Hematopoietic multipotent progenitor cell treated with erythropoietin and hydrocortisone succinate and interleukin-3 and kit ligand, for 17 days (in vitro differentiated cells): ENCODE data around the gene TRMT44.
"Not testable (repeated sequence)": the region's sequence is repeated elsewhere in the genome, so short reads cannot be mapped to it uniquely, and the experiment has no call there.

Experiments used
- DNase-seq: peaks from one replicate; pipeline ENCODE4 v3.0.0-alpha.2; 2015; ENCODE audit warnings: low spot score

The TRMT44 gene

GRCh38 chr4:8512510-8512909, 71.9 kb downstream of the TRMT44 start:
- DNase-seq = no peak

GRCh38 chr4:8513080-8513479, 72.5 kb downstream of the TRMT44 start:
- DNase-seq = not testable (repeated sequence)

- no peak for DNase-seq
Measured at GRCh38 chr4:8513931-8514330, 73.4 kb downstream of the TRMT44 start.

- no peak for DNase-seq
Measured at GRCh38 chr4:8514391-8514790, 73.8 kb downstream of the TRMT44 start.

GRCh38 chr4:8515316-8516060, 74.9 kb downstream of the TRMT44 start:
- DNase-seq = no peak

GRCh38 chr4:8516061-8516573, 75.5 kb downstream of the TRMT44 start:
- no peak for DNase-seq

GRCh38 chr4:8516996-8517550, 76.5 kb downstream of the TRMT44 start:
- no peak for DNase-seq

GRCh38 chr4:8517946-8518345, 77.4 kb downstream of the TRMT44 start:
- no peak for DNase-seq

- DNase-seq = no peak
Measured at GRCh38 chr4:8522160-8523120, 81.9 kb downstream of the TRMT44 start.

- no peak for DNase-seq
Measured at GRCh38 chr4:8523175-8523574, 82.6 kb downstream of the TRMT44 start.

- no peak for DNase-seq
Measured at GRCh38 chr4:8523766-8524165, 83.2 kb downstream of the TRMT44 start.

GRCh38 chr4:8524595-8525382, 84.2 kb downstream of the TRMT44 start:
- no peak for DNase-seq

- no peak for DNase-seq
Measured at GRCh38 chr4:8525383-8526120, 85.0 kb downstream of the TRMT44 start.
